CD4-positive, alpha-beta T cell treated with Interleukin-12 subunit alpha and Interleukin-12 subunit beta, for 1 hour (primary cell): ENCODE data around the gene GALNT10.
A peak's percentile ranks its signal among the peaks of the same experiment; 100 is the strongest.

Experiments
- DNase-seq: peaks from one replicate; pipeline ENCODE4 v3.0.0-alpha.2; 2020

The GALNT10 gene

GRCh38 chr5:154269414-154269813 lies 78.9 kb downstream of the GALNT10 start:
- DNase-seq = no peak

GRCh38 chr5:154271466-154271865 lies 80.9 kb downstream of the GALNT10 start:
- no peak for DNase-seq

DNA sequence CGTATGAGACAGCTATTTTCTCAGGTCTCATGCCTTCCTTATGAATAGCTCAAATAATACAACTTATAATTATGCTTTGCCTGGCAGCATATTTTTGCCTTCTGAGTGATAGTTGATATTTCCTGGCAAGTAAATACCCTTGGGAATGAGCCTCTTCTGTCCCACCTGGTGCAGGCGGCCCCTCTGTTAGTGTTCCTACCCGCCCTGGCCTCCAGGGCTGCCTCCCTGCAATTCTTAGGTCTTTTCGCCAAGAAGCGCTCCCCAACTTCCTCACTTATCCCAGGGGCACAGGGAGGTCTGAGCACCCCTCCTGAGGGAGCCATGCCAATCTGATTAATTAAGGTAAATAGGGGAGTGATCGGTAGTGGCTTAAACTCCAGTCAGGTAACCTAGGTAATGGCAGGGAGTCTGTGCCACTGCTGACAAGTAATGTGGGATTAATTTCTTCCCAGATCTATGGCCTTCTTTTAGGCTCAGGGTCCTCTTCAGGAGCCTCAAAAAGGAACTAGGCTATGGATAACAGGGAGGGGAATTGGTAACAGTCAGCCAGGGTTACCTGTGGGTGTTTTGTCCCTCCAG lies 81.5 kb downstream of the GALNT10 start:
- no peak for DNase-seq

DNA sequence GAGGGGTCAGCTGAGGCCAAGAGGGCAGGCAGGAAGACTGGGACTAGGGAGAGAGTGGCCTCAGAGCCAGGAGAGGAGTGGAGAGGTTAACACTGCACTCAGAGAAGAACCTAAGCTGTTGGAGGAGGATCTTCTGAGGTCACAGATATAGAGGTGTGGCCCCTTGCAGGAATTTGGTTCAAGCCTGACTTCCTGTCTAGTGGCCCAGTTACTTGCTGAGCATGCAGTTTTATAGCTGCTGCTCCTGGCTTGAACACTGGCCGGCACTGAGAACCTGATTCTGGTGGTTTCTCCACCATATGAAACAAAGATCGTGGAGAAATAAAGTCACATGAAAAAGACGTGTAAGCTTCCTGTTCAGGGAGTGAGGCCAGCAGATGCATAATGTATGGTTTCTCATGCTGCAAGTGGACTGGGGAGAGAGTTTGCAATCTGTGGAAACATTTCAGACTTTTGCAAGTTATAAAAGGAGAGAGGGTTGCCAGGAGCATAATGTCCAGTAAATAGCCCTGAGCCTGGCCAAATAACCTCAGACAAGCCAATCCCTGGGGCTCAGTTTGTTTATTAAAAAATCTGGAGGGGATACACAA lies 82.6 kb downstream of the GALNT10 start:
- peak; percentile 22 for DNase-seq

DNA sequence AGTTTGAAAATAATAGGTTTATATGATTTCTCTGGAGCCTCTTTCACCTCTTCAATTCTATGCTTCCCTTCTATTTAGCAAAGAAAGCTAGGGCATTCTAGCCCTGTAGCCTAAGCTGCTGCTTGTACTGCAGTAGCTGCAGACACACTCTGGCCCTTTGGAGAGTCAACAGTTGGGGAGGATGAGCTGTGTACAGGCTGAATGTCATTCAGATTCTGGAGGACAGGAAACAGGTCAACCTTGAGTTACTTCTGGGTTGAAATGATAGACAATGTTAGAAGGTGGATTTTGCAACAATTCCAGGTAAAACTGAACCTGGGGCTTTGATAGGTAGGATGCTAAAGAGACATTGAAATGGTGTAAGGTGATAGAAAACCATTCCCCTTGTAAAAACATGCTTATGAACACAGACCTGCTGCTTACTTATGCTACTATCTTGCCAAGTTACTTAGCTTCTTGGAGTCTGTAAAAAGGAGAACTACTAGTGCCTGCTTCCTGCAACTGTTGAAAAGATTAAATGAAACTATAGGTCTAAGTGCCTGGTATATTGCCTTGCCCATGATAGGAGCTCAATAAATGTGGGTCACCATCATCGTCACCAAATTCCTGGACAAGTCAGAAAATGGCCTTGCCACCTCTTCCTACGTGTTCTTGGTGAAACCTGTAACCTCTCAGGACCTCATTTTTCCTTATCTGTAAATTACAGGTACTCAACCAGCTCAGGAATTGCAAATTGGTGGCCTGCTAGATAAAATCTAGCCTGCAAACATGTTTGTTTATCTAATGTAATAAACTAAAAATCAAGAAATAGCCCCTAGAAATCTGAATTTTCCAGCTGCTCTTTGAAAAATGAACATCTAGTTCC lies 83.7 kb downstream of the GALNT10 start:
- DNase-seq = no peak

DNA sequence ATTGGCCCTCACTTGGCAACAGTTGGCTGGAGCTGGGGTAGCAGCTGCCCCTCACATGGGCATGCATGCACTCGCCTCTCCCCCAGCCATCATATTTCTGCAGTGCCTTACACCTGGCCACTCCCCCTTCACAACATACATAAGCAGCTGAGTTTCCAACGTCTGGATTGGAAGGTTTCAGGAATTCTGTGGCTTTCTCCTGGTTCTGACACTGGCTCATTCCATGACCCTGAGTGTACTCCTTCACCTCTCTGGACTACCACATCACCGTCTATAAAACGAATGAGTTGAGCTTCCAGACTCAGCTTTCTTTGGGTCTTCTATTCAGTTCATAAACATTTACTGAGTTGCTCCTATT lies 84.3 kb downstream of the GALNT10 start:
- no peak for DNase-seq

GRCh38 chr5:154275566-154275965 lies 85.0 kb downstream of the GALNT10 start:
- no peak for DNase-seq

DNA sequence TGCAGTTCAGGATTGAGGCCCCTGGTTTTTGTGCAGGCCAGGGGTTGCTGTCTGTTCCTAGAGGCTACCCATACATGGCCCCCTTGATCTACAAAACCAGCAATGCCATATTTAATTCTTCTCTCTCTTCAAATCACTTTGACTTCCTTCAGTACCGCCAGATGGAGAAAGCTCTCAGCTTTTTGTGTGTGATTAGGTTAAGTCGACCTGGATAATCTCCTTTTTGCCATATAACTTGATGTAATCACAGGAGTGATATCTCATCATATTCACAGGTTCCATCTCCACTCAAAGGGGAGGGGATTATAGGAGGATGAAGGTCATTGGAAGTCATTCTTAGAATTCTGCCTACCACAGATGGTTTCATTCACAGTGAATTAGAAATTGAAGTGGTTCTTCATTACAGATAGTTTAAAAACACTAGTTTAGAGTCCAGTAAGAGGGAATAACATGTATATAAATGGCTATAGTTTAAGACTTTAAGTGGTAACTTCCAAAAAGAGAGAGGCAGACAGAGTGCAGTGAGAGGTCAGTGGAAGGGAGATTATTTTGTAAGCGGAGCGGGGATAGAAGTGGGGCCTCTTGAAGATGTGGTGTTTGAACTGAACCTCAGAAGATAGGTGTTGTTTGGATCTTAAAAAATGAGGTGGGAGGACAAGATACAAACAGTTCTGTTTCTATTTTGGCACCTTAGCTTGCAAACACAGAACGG lies 85.9 kb downstream of the GALNT10 start:
- DNase-seq = no peak

DNA sequence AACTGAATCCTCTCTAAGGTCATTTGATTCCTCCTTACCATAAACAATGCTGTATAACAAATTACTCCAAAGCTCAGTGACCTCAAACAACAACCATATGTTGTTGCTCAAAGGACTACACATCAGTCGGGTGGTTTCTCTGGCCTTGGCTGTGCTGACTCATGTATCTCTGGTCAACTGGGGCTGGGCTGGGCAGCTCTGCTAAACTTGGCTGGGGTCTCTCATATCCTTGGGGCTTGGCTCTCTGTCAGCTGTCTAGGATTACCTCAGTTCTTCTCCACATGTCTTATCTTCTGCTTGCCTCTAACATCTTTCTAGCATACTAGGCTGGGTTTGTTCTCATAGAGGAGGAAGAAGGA lies 86.4 kb downstream of the GALNT10 start:
- DNase-seq = no peak

GRCh38 chr5:154277499-154277898 lies 87.0 kb downstream of the GALNT10 start:
- DNase-seq = no peak

- DNase-seq = no peak
Observed at GRCh38 chr5:154278186-154278585, 87.7 kb downstream of the GALNT10 start.

GRCh38 chr5:154278908-154279307 lies 88.4 kb downstream of the GALNT10 start:
- no peak for DNase-seq

DNA sequence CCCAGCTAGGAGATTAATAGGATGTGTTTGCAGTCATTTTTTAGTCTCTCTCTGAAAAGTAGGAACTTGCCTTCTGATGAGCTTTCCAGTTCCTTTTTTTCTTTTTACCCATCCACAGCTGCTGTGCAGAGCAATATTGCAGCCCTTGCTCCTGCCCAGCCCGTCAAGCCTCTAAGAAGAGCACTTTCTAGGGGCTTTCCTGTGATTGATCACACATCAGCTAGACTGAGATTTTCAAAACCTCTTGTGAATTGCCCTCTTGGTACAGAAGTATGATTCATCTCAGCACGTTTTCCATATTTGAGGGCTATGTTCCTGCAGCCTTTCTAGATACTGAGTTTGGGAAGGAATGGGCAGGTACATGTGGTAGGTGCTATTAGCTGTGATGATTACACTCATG lies 93.9 kb downstream of the GALNT10 start:
- DNase-seq = no peak

DNA sequence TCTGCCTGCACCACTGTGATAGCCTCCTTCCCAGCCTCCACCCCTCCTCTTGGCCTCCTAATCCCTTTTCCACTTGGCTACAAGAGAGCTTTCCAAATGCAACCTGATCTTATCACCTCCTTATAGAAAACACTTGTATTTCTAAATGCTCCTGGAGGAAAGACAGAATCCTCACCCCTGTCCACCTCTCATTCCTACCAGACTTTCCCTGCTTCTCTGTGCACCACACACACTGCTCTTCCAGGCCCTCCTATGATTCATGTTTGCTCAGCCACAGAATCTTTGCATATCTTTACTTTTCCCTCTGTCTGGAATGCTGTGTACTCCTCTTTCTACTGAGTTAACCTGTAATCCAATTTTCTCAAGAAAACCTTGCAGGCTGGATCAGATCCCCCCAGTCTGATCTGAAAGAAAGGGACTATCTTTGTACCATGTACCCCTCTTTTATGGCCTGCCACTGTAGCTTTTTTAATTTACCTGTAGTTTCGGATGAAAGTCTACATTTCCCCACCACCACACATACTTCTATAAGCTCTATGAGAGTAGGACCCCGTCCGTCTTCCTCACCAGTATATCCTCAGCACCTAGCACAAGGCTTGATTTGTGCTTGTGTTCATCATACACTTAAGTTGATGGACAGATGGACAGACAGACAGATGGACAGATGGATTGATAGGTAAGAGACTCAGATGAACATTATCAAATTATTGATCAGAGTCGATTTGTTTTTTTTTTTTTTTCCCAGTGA lies 95.3 kb downstream of the GALNT10 start:
- no peak for DNase-seq

DNA sequence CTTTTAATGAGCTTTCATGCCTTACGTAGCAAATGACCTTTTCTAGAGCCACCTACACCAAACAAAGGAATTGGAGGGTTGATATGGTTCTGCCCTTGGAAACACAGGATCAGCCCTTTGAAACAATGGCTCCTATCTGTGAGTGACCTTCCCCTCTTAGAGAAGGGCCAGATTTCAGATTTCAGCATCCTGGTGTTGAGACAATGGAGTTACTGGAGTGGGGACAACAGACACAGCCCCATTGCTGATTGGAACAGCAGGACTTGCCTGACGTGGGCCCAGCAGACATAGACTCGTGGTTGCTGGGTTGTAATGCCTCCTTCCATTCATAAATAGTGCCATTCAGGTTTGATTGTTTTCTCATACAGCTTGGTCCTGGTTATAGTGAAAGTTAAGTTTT lies 96.0 kb downstream of the GALNT10 start:
- DNase-seq = no peak

DNA sequence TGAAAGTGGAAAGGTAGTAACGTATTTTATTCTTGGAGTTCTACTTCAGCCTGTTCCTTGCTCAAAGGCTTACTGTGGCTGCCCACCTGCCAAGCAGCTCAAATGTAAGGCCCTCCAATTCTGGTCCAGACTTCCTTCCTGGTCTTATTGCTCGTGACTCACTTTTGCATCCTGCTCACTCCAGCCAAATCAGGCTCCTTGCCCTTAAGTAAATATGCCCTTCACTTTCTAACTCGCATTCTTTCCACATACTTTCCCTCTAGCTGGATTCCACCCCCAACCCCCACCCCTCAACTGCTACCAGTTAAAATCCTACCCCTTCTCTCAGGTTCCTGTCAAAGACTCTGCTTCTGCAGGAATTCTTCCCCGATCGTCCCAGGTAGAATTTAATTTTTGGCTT lies 96.6 kb downstream of the GALNT10 start:
- DNase-seq = no peak

DNA sequence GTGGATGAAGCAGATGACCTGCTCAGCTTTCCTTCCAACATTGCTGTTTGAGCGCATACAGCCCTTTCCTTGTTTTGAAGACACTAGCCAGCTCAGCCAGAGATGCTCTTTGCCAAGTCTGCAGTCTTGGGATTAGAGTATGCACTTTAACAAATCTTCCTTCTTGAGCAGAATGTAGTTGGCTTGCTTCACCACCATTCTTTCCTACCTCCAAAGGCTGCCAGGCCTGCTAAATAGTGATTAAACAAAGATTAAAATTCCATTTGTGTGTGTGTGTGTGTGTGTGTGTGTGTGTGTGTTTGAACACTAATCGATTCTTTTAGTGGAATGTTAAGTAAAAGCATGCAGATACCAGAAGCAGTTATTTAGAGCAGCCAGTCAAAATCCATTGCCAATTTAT lies 97.6 kb downstream of the GALNT10 start:
- no peak for DNase-seq

- no peak for DNase-seq
Observed at GRCh38 chr5:154291917-154292316, 101.4 kb downstream of the GALNT10 start.

DNA sequence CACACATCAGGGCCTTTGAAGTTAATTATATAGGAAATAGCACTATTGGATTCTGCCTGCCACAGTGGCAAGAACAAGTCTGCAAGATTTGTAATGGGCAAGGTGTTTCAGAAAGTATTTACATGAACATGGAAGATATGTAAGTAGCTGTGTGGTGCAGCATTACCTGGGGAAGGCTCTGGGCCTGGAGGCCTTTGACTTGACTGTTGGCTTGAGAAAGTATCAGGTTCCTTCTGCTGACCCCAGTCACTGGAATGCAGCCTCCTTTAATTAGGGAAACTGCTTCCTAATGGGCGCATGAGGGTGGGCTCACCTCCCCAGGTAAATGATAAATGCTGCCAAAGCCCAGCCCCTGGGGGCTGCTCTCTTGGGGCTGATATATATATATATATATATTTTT lies 102.7 kb downstream of the GALNT10 start:
- no peak for DNase-seq

DNA sequence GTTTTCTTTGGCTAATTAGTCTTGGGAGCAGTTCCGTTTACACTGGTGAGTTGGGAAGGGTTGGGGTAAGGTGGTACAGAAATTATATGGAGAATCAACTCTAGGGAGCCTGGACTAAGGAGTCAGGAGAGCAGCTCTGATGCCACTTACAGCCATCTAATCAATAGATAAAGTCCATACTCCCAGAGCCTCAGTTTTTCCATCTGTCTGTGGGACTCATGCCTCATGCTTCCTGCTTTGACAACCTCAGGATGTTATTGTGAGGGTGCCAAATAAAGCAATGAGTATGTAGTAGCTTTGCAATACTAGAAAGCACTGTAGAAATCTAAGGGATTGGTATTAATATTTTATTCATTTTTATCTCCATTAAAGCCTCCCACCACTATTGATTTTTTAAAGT lies 105.0 kb downstream of the GALNT10 start:
- DNase-seq = no peak

- no peak for DNase-seq
Observed at GRCh38 chr5:154296525-154297159, 106.1 kb downstream of the GALNT10 start.

DNA sequence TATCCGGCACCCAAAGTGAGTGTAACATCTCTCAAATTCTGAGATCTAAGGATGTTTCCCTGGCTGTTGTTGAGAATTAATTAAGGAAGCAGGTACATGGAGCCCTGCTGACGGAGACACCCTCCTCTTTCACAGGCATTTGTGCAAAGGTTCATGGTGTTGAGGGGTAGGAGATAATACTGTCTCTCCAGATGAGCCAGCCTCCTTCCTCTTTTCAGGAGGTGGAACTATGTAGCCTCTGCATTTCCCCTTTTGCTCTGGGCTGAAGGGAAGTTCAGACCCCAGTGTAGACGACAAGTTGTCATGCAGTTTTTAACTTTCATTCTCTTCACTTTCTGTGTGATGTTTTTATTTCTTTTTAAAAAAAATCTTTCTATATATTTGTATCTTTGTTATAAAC lies 107.5 kb downstream of the GALNT10 start:
- no peak for DNase-seq
